GM10248 (cell line): Measurements from ENCODE around the gene ANO1.

Source experiments
- CTCF ChIA-PET: fragments of 300-600 bp; sonication (Branson Sonifier 250); formaldehyde crosslinking; extraction: SDS; loops from one replicate; lab custom pipeline; 2021; ENCODE audit warnings: antibody characterized with exemption; lab: Yijun Ruan, JAX
- POLR2A ChIA-PET: fragments of 350-650 bp; sonication (Branson Sonifier 250); formaldehyde crosslinking; extraction: SDS; loops from one replicate; lab custom pipeline; 2020; ENCODE audit warnings: antibody characterized with exemption; lab: Yijun Ruan, JAX
- DNase-seq: peaks from one replicate; pipeline ENCODE4 v3.0.0; 2012; ENCODE audit errors: extremely low spot score
- CTCF ChIP-seq: IDR thresholded peaks from 2 replicates; pipeline ENCODE4 v1.5.1; 2012; ENCODE audit warnings: mild to moderate bottlenecking, low read depth; ENCODE audit errors: extremely low read depth, missing control alignments, control extremely low read depth

Gene ANO1

DNA sequence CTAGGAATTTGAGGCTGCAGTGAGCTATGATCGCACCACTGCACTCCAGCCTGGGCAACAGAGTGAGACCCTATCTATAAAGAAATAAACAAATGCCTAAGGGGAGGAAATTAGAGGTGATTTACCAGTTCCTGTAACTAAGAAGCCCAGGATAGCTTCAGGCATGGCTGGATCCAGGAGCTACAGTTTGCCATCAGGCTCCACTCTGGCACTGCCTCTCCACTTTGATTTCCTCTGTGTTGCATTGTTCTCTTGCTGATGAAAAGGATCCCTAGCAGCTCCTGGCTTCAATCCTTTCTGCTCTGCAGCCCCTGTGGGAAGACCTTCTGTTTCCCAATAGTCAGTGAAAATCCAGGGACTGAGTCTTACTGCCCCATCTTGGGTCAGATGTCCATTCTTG is 104.9 kb downstream of the ANO1 start:
- no peak for DNase-seq
- ChIA-PET POLR2A (no interaction called here), CTCF (interaction anchor here (1.4 to 4.0 kb wide), 3 partner anchors 9 to 265 kb away, joined by 4 to 16 read pairs (median 10); no protein-coding TSS in a partner anchor)
- TF ChIP-seq CTCF: no peak

- no peak for DNase-seq
- POLR2A ChIA-PET: no interaction called here
Measured at GRCh38 chr11:70183483-70184176, 105.5 kb downstream of the ANO1 start.

GRCh38 chr11:70184396-70184795 is 106.3 kb downstream of the ANO1 start:
- POLR2A ChIA-PET: no interaction called here
- CTCF ChIA-PET: interaction anchor here (2.3 to 4.0 kb wide), 2 partner anchors 12 to 266 kb away, joined by 10 to 16 read pairs; no protein-coding TSS in a partner anchor
- no peak for TF ChIP-seq CTCF

More at GRCh38 chr11:70183483-70184176, 105.5 kb downstream of the ANO1 start:
- CTCF ChIA-PET: interaction anchor here (1.4 to 4.0 kb wide), 3 partner anchors 8 to 265 kb away, joined by 4 to 16 read pairs (median 10); no protein-coding TSS in a partner anchor
- TF ChIP-seq CTCF: no peak

GRCh38 chr11:70185348-70186055 is 107.4 kb downstream of the ANO1 start:
- POLR2A ChIA-PET: no interaction called here
- CTCF ChIA-PET: interaction anchor here (4.0 kb wide), 1 partner anchor 11 kb away, joined by 16 read pairs; no protein-coding TSS in a partner anchor
- DNase-seq: no peak
- no peak for TF ChIP-seq CTCF

More at GRCh38 chr11:70184396-70184795, 106.3 kb downstream of the ANO1 start:
- no peak for DNase-seq

DNA sequence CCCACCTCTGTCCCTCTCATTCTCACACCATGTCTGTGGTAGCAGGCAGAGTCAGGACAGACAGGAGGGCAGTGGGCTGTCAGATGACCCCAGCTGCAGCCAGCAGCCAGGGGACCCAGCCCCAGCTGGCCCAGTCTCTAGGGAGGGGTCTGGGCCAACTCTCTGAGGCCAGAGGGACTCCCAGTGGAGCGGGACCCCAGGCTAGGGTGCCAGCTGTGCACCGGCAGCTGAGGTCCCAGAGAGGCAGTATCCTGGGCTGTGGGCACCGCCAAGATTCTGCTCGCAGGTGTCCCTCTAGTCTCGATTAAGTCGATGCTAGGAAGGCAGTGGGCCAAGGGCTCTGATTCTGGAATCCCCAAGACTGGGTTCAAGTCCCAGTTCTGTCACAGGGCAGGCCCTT is 108.3 kb downstream of the ANO1 start:
- ChIA-PET CTCF (interaction anchor here (1.1 to 4.0 kb wide), 2 partner anchors 10 kb away, joined by 4 to 16 read pairs; no protein-coding TSS in a partner anchor), POLR2A (no interaction called here)
- DNase-seq: no peak
- no peak for TF ChIP-seq CTCF

- no peak for DNase-seq
- POLR2A ChIA-PET: no interaction called here
- CTCF ChIA-PET: interaction anchor here (1.1 kb wide), 1 partner anchor 9 kb away, joined by 4 read pairs; no protein-coding TSS in a partner anchor
- no peak for TF ChIP-seq CTCF
Measured at GRCh38 chr11:70186936-70187335, 108.8 kb downstream of the ANO1 start.
